GM18499 (cell line): ENCODE results near the gene ABO.
"Not testable (repeated sequence)": the region's sequence is repeated elsewhere in the genome, so short reads cannot be mapped to it uniquely, and the experiment has no call there.

Source experiments
- ATAC-seq: cut with Tn5 transposase; IDR thresholded peaks from one replicate; pipeline ENCODE4 v1.9.1; 2021; ENCODE audit warnings: moderate number of reproducible peaks; ENCODE audit not compliant: insufficient read depth, unreplicated experiment

The ABO gene

GRCh38 chr9:133228474-133229193 lies 46.4 kb downstream of the ABO start:
- not testable (repeated sequence) for ATAC-seq

GRCh38 chr9:133227996-133228395 lies 47.0 kb downstream of the ABO start:
- not testable (repeated sequence) for ATAC-seq

- ATAC-seq = no peak
Measured at GRCh38 chr9:133227242-133227860, 47.6 kb downstream of the ABO start.

GRCh38 chr9:133226219-133227171 lies 48.5 kb downstream of the ABO start:
- no peak for ATAC-seq

- ATAC-seq = no peak
Measured at GRCh38 chr9:133225171-133226011, 49.6 kb downstream of the ABO start.

- no peak for ATAC-seq
Measured at GRCh38 chr9:133224762-133225161, 50.2 kb downstream of the ABO start.

- ATAC-seq = not testable (repeated sequence)
Measured at GRCh38 chr9:133223159-133223756, 51.7 kb downstream of the ABO start.

GRCh38 chr9:133221994-133222393 lies 53.0 kb downstream of the ABO start:
- ATAC-seq = not testable (repeated sequence)

- ATAC-seq = no peak
Measured at GRCh38 chr9:133221177-133221809, 53.7 kb downstream of the ABO start.

- not testable (repeated sequence) for ATAC-seq
Measured at GRCh38 chr9:133218049-133218975, 56.7 kb downstream of the ABO start.

- ATAC-seq = not testable (repeated sequence)
Measured at GRCh38 chr9:133217333-133217988, 57.5 kb downstream of the ABO start.

- not testable (repeated sequence) for ATAC-seq
Measured at GRCh38 chr9:133214276-133214675, 60.7 kb downstream of the ABO start.

GRCh38 chr9:133210609-133211008 lies 64.4 kb downstream of the ABO start:
- no peak for ATAC-seq

- ATAC-seq = no peak
Measured at GRCh38 chr9:133210202-133210532, 64.8 kb downstream of the ABO start.

GRCh38 chr9:133209327-133210201 lies 65.4 kb downstream of the ABO start:
- ATAC-seq = not testable (repeated sequence)

GRCh38 chr9:133208880-133209300 lies 66.1 kb downstream of the ABO start, which contains the start of gene OBP2B:
TSS of gene OBP2B (minus strand) at chr9:133209250. CDS start at chr9:133209199, 51 bp downstream.
- not testable (repeated sequence) for ATAC-seq
